GM18868 (cell line): ENCODE data around the gene STRAP.
"Not testable (repeated sequence)": the region's sequence is repeated elsewhere in the genome, so short reads cannot be mapped to it uniquely, and the experiment has no call there.

ENCODE experiments used
- ATAC-seq: cut with Tn5 transposase; IDR thresholded peaks from one replicate; pipeline ENCODE4 v1.9.1; 2021; ENCODE audit warnings: mild to moderate bottlenecking, moderate library complexity; ENCODE audit not compliant: unreplicated experiment

The STRAP gene

GRCh38 chr12:15868186-15868585, 14.0 kb upstream of the STRAP start:
- ATAC-seq = no peak

DNA sequence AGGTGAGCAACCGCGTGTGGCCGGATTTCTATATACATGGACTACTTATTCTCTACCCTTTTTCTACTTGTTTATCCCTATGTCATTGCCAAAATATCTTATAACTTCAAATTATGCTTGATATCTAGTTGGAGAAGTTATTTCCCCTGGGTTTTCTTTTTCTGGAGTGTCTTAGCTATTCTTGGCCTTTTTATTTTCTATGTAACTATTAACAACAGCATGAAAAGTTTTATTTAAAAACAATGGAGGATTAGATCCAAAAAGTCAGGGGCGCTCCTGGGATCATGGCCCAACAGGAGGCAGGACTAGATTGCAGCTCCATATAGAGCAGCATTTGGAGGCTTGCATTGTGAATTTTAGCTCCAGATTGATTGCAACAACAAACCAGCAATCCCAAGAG, 8.6 kb upstream of the STRAP start:
- ATAC-seq = no peak

DNA sequence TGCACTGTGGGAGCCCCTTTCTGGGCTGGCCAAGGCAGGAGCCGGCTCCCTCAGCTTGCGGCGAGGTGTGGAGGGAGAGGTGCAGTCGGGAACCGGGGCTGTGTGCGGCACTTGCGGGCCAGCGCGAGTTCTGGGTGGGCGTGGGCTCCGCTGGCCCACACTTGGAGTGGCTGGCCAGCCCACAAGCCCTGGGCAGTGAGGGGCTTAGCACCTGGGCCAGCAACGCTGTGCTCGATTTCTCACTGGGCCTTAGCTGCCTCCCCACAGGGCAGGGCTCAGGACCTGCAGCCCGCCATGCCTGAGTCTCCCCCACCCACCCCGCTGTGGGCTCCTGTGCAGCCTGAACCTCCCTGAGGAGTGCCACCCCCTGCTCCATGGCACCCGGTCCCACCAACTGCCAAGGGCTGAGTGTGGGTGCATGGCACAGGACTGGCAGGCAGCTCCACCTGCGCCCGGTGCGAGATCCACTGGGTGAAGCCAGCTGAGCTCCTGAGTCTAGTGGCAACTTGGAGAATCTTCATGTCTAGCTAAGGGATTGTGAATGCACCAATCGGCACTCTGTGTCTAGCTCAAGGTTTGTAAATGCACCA, 7.5 kb upstream of the STRAP start:
- ATAC-seq = not testable (repeated sequence)

GRCh38 chr12:15875863-15876262, 6.3 kb upstream of the STRAP start:
- no peak for ATAC-seq

- ATAC-seq = no peak
Measured at GRCh38 chr12:15879413-15879812, 2.8 kb upstream of the STRAP start.

DNA sequence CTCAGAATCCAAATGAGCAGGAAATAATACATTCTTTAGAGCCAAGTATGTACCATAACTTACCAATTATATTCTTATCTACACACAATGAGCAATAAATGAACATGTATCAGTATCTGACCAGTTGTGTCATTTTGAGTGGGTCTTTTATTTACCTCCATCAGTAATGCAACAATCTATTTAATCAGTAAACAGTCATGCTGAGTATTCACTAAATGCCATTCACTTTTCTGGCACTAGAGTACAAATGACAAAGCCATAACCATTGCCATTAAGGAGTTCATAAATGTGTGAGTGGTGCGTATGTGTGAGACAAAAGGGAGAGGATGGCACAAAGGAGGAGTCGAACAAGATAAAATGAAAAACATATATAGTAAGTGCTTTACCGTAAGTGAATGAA, 1.5 kb upstream of the STRAP start:
- ATAC-seq = no peak

DNA sequence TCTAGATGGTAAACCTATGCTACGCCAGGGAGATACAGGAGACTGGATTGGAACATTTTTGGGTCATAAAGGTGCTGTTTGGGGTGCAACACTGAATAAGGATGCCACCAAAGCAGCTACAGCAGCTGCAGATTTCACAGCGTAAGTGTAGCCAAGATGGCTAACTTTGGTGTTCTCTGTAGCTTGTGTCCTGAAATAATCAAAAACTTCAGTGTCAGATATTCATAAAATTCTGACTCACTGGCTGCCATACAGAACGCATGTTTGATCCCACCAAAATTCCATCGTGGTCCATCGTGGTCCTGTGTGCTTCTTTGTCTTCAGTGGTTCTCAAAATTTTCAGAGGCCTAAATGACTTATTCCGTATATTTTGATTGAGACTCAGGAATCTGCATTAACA, 1.3 kb downstream of the STRAP start:
- no peak for ATAC-seq

GRCh38 chr12:15886372-15887042, 4.3 kb downstream of the STRAP start:
- ATAC-seq = no peak

- ATAC-seq = no peak
Measured at GRCh38 chr12:15887043-15887817, 5.0 kb downstream of the STRAP start.

DNA sequence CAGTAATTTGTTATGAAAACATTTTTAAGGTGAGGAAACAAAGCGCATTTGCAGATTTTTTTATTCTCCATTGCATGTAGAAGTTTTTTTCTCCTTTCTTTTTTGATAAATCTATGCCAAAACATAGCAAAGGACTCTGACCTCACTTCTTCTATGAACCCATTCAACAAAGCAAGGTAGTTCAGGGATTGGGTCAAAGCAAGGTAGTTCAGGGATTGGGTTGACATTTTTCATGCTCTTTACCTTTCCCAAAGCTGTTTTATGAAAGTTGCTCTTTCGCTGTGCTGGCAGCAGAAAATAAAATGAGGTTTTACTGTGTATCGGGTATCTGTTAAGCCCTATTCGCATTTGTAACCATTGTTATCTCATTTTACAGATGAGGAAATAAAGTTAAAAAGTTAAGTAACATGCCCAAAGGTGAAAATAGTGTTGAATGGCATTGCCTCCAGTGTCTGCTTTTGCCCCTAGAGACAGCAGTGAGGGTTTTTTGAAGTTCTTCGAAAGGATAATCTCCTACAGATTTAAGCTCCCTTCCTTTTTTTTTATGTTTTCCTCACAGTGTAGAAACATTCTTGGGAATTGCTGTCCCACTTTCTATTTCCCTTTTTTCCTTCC, 10.6 kb downstream of the STRAP start:
- no peak for ATAC-seq

- ATAC-seq = no peak
Measured at GRCh38 chr12:15893260-15893659, 11.1 kb downstream of the STRAP start.

GRCh38 chr12:15896867-15897266, 14.7 kb downstream of the STRAP start:
- ATAC-seq = no peak

- ATAC-seq = no peak
Measured at GRCh38 chr12:15897433-15897832, 15.2 kb downstream of the STRAP start.

DNA sequence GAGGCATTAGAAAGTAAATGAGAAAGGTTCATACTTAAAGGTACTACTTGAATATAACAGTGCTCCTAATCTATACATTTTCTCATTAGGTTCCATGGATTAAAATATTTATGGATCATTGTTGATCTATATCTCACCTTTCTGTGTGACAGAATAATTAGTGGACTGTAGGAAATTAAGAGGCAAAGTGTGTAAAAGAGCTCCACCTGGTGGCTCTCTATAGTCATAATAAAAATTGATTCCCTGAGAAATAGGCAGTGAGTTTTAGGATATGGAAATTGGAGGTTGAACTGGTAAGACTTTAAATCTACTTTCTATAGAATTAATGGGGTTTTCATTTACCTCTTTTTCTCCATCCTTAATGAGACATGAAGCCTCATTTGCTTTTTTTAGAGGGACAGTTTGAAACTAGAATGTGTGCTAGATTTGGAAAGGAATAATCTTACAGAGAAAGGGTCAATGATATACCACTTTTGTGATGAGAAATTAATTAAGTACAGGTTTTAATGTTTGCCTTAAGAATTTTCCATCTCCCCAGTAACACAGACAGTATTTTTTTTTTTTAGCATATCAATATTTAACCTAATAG, 17.2 kb downstream of the STRAP start:
- ATAC-seq = peak; percentile 64

DNA sequence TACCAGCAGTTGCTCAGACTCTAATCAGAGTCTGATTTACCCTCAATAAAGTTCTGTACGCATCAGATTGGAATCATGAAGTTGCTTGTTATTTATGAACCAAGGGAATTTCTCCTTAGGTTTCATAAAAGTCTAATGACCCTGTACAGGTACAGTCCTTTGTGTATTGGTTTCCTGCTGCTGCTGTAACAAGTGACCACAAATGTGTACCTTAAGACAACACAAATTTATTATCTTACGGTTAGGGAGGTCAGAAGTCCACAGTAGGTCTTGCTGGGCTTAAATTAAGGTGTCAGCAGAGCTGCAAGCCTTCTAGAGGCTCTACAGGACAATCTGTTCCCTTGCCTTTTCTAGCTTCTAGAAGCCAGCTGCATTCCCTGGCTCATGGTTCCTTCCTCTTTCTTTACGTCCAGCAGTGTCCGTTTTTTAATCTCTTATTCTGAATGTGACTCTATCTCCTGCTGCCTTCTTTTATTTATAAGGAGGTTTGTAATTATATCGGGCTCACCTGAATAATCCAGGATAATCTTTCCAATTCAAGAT, 22.3 kb downstream of the STRAP start:
- no peak for ATAC-seq

GRCh38 chr12:15910468-15910863, 28.3 kb downstream of the STRAP start:
- no peak for ATAC-seq

DNA sequence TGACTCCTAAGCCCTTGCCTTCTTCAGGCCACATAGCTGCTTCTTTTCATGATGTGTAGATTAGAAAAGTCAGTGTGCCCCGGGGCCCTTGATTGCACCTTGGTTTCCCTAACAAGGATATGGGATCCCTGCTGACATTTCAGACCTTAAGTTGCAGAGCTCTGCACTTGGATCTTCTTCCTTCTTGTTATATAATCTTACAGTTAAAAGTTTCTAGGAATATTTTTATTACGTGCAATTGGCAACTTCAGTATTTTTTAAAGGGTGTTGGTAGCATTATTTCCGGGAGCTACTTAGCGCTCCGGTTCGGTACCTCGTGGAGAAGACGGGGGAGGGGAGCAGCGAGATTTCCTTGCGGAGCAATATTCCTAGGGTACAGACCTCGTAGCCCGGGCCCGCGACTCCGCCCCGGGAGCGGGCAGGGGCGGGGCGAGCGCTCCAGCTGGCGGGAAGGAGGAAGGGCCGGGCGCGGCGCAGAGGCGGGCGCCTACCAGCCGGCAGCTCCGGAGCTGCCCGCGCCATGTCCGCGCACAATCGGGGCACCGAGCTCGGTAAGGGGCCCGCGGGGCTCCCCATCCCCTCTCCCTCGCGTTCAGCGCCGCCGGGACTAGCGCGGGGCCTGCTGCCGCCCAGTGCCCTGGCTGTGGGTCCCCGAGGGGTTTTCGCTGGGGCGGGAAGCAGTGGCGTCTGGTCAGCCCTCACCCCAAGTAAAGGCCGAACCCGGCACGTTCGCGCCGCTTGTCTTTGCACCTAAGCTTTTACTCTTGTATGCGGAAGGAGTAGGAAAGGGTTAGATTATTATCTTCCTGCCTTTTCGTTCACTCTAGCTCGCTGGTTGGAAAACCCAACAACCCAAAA, 28.9 kb downstream of the STRAP start, which contains the start of gene DERA:
Gene DERA, plus strand, starts transcription at position 469 of the 858 bp plus-strand sequence. Its CDS starts 52 bp downstream, at position 521.
- ATAC-seq = peak; percentile 94

GRCh38 chr12:15911931-15912330, 29.7 kb downstream of the STRAP start:
- ATAC-seq = not testable (repeated sequence)

DNA sequence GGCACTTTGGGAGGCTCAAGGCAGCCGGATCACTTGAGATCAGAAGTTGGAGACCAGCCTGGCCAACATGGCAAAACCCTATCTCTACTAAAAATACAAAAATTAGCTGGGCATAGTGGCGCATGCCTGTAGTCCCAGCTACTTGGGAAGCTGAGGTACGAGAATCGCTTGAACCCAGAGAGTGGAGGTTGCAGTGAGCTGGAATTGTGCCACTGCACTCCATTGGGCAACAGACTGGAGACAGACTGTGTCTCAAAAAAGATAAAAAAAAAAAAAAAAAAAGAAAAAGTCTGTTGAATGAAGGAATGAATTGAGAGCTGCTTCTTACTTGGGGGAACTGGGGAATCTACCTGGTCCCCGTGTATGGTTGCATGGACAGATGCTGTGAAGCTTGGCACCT, 31.9 kb downstream of the STRAP start:
- ATAC-seq = not testable (repeated sequence)

DNA sequence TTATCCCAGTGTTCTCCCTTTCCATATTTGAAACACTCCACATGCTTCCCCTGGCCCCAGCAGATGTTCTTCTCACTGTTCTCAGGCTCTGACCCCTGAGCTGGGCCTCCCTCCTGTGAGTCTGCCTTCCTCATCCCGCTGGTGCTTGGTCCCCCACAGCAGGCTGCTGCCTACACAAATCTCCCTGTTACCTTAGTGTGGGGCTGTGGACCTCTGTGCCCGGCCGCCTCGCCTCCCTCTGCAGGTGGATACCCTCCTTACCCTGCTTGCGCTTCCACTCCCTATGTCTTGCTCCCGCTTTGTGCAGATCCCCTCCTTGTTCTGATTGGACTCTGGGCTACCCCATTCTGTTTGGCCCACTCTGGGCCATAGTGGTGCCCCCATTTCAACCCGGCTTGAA, 35.9 kb downstream of the STRAP start:
- ATAC-seq = no peak
